ENCODE measurements around the gene NPLOC4.
A peak's percentile ranks its signal among the peaks of the same experiment; 100 is the strongest.

Gene NPLOC4

DNA sequence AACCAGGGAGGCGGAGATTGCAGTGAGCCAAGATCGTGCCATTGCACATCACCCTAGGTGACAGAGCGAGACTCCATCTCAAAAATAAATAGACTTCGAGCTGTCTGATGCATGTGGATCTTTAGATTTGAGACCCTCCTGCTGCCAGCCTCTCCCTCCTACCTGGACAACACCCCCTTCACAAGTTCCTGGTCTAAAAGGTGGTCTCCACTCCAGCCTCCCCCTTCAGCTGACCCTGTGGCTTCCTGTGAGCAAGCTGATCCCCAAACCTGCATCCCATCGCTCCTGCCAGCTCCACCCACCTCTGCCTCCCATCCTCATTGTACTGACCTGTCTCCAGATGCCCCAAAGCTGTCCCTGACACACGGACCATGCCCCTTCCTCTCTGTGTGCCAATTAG is 57.6 kb downstream of the NPLOC4 start:
- Histone ChIP-seq H3K27me3 (ENCODE audit: insufficient read depth, poor library complexity, severe bottlenecking) (no peaks in the 10 kb centered on the region), H3K27ac (replicated peaks) (no peak overlapping the region), H3K4me3 (replicated peaks; ENCODE audit: insufficient read depth, low read length) (no peak overlapping the region)
- TF ChIP-seq, protein P1, sequence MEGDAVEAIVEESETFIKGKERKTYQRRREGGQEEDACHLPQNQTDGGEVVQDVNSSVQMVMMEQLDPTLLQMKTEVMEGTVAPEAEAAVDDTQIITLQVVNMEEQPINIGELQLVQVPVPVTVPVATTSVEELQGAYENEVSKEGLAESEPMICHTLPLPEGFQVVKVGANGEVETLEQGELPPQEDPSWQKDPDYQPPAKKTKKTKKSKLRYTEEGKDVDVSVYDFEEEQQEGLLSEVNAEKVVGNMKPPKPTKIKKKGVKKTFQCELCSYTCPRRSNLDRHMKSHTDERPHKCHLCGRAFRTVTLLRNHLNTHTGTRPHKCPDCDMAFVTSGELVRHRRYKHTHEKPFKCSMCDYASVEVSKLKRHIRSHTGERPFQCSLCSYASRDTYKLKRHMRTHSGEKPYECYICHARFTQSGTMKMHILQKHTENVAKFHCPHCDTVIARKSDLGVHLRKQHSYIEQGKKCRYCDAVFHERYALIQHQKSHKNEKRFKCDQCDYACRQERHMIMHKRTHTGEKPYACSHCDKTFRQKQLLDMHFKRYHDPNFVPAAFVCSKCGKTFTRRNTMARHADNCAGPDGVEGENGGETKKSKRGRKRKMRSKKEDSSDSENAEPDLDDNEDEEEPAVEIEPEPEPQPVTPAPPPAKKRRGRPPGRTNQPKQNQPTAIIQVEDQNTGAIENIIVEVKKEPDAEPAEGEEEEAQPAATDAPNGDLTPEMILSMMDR (IDR thresholded peaks at IDR 0.05; ENCODE audit: insufficient read depth, low read length): no peak
- TF ChIP-seq POLR2AphosphoS5 (IDR thresholded peaks at IDR 0.05; ENCODE audit: low read depth) (no peak), GABPA (IDR thresholded peaks at IDR 0.05; ENCODE audit: low read depth) (no peak), SPI1 (IDR thresholded peaks at IDR 0.05; ENCODE audit: borderline replicate concordance, low read depth) (no peak)
- TF ChIP-seq, protein P2, sequence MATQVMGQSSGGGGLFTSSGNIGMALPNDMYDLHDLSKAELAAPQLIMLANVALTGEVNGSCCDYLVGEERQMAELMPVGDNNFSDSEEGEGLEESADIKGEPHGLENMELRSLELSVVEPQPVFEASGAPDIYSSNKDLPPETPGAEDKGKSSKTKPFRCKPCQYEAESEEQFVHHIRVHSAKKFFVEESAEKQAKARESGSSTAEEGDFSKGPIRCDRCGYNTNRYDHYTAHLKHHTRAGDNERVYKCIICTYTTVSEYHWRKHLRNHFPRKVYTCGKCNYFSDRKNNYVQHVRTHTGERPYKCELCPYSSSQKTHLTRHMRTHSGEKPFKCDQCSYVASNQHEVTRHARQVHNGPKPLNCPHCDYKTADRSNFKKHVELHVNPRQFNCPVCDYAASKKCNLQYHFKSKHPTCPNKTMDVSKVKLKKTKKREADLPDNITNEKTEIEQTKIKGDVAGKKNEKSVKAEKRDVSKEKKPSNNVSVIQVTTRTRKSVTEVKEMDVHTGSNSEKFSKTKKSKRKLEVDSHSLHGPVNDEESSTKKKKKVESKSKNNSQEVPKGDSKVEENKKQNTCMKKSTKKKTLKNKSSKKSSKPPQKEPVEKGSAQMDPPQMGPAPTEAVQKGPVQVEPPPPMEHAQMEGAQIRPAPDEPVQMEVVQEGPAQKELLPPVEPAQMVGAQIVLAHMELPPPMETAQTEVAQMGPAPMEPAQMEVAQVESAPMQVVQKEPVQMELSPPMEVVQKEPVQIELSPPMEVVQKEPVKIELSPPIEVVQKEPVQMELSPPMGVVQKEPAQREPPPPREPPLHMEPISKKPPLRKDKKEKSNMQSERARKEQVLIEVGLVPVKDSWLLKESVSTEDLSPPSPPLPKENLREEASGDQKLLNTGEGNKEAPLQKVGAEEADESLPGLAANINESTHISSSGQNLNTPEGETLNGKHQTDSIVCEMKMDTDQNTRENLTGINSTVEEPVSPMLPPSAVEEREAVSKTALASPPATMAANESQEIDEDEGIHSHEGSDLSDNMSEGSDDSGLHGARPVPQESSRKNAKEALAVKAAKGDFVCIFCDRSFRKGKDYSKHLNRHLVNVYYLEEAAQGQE (IDR thresholded peaks at IDR 0.05; ENCODE audit: insufficient replicate concordance, low read depth): no peak
- no peak for DNase-seq (ENCODE audit: low read depth in 1 of 2, low spot score in 1 of 2)

DNA sequence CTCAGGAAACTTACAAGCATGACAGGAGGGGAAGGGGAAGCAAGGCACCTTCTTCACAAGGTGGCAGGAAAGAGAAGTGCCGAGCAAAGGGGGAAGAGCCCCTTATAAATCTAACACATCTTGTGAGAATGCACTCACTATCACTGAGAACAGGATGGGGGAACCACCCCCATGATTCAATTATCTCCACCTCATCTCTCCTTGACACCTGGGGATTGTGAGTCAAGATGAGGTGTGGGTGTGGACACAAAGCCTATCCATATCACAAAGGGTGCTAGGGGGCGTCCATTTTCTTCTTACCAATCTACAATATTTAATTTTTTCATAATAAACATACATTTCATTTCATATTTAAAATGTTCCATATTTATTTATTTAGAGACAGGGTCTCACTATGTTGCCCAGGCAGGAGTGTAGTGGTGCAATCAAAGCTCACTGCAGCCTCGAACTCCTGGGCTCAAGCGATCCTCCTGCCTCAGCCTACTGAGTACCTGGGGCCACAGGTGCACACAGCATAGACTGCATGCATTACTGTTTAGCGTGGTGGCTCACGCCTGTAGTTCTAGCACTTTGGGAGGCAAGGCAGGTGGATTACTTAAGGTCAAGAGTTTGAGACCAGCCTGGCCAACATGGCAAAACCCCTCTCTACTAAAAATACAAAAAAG is 58.2 kb downstream of the NPLOC4 start:
- no peaks in the 10 kb centered on the region for H3K27me3 ChIP-seq (ENCODE audit: insufficient read depth, poor library complexity, severe bottlenecking)
- H3K4me3 ChIP-seq (replicated peaks; ENCODE audit: insufficient read depth, low read length): no peak overlapping the region
- peak in 1 of 2 experiments; percentile 31 for DNase-seq (ENCODE audit: low read depth in 1 of 2, low spot score in 1 of 2)
- H3K27ac ChIP-seq (replicated peaks): peak overlapping the region; percentile 54
- TF ChIP-seq, protein P1 (IDR thresholded peaks at IDR 0.05; ENCODE audit: insufficient read depth, low read length): no peak
- TF ChIP-seq, protein P2 (IDR thresholded peaks at IDR 0.05; ENCODE audit: insufficient replicate concordance, low read depth): no peak
- TF ChIP-seq POLR2AphosphoS5 (IDR thresholded peaks at IDR 0.05; ENCODE audit: low read depth) (no peak), SPI1 (IDR thresholded peaks at IDR 0.05; ENCODE audit: borderline replicate concordance, low read depth) (peak; percentile 49; the same call in 1 of the 2 replicates)

DNA sequence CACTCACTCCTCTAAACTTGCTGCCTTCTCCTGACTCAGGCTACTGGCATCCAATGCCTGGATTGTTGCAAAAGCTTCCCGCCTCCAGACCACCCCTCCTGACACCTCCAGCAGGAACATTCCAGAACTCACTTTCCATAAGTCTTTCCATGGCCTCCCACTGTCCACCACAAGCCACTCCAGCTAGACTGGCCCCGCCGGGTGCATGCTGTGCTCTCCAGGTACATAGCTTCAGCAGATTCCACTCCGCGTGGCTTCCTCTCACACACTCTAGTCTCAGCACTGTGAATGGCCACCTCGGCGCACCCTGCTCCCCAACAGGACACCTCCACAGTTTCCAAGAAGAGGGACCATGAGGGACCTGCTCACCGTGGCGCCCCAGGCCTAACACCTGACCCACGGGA is 58.9 kb downstream of the NPLOC4 start:
- no peaks in the 10 kb centered on the region for H3K27me3 ChIP-seq (ENCODE audit: insufficient read depth, poor library complexity, severe bottlenecking)
- TF ChIP-seq POLR2AphosphoS5 (IDR thresholded peaks at IDR 0.05; ENCODE audit: low read depth): 0 out of 2 replicates have a peak, but pooled peaks have one; percentile 15
- TF ChIP-seq, protein P2 (IDR thresholded peaks at IDR 0.05; ENCODE audit: insufficient replicate concordance, low read depth): no peak
- DNase-seq (ENCODE audit: low read depth in 1 of 2, low spot score in 1 of 2): no peak
- peak overlapping the region; percentile 54 for H3K27ac ChIP-seq (replicated peaks)
- H3K4me3 ChIP-seq (replicated peaks; ENCODE audit: insufficient read depth, low read length): no peak overlapping the region

Data from HL-60 (cell line).